ENCODE measurements around the gene RNPEPL1.
"Not testable (repeated sequence)": the region's sequence is repeated elsewhere in the genome, so short reads cannot be mapped to it uniquely, and the experiment has no call there.

The RNPEPL1 gene

GRCh38 chr2:240520130-240520973, 47.9 kb upstream of the RNPEPL1 start:
- H3K4me1 ChIP-seq (ENCODE audit: control insufficient read depth in 2 of 2, insufficient read depth in 1 of 2, low read depth in 1 of 2, low read length in 2 of 2): peaks cover 0 to 5% of the 10 kb centered on the region in 2 donors
- H3K4ac ChIP-seq (ENCODE audit: low read length): no peak overlapping the region
- no peak overlapping the region for H2AFZ ChIP-seq (ENCODE audit: low read length)
- no peak overlapping the region for H2BK15ac ChIP-seq (ENCODE audit: low read length)
- H4K91ac ChIP-seq (ENCODE audit: low read depth, low read length, poor library complexity): no peak overlapping the region
- no peak overlapping the region for H3K27ac ChIP-seq (replicated peaks; ENCODE audit: low read length)
- H3K9ac ChIP-seq (ENCODE audit: low read depth, low read length, poor library complexity): peak overlapping the region; percentile 86
- H3K36me3 ChIP-seq (replicated peaks in 1 of 2; ENCODE audit: control insufficient read depth in 2 of 2, insufficient read depth in 2 of 2, low read length in 2 of 2): peaks cover 5 to 50% of the 10 kb centered on the region in 2 donors
- peak overlapping the region; percentile 89 for H3K18ac ChIP-seq (ENCODE audit: low read length)
- H3K23ac ChIP-seq (ENCODE audit: low read depth, low read length, poor library complexity): peak overlapping the region; percentile 89
- peak overlapping the region; percentile 58 for H3K4me2 ChIP-seq (ENCODE audit: insufficient read depth, low read length, poor library complexity, severe bottlenecking)
- H3K4me3 ChIP-seq (ENCODE audit: low read length in 2 of 2): peak overlapping the region in 1 of 2 donors; percentile 70
- no peak for DNase-seq (ENCODE audit: low spot score)
- no peak overlapping the region for H2AK5ac ChIP-seq (ENCODE audit: low read depth, low read length)
- H3K79me1 ChIP-seq (ENCODE audit: low read depth, low read length): no peaks in the 10 kb centered on the region
- peak overlapping the region; percentile 68 for H4K8ac ChIP-seq (ENCODE audit: low read depth, low read length)
- H2BK120ac ChIP-seq (ENCODE audit: low read depth, low read length): no peak overlapping the region
- H3K14ac ChIP-seq (ENCODE audit: low read length): no peak overlapping the region
- peaks cover 17% of the 10 kb centered on the region in 2 donors for H3K9me3 ChIP-seq (replicated peaks in 1 of 2; ENCODE audit: control insufficient read depth in 2 of 2, insufficient read depth in 1 of 2, low read depth in 1 of 2, low read length in 2 of 2)
- H3K27me3 ChIP-seq (ENCODE audit: control insufficient read depth in 3 of 3, insufficient read depth in 3 of 3, low read depth in 1 of 3, low read length in 3 of 3): peaks cover 0 to 18% (median 0%) of the 10 kb centered on the region in 3 experiments
- no CpG with 5 or more reads among the region's 52 CpGs for WGBS, 2 donors (ENCODE audit: extremely low coverage in 2 of 2, insufficient read length in 2 of 2, insufficient replicate concordance in 1 of 2)
- H2BK5ac ChIP-seq (ENCODE audit: low read length): no peak overlapping the region
- H2BK12ac ChIP-seq (ENCODE audit: low read length): peak overlapping the region; percentile 18

- no peak for DNase-seq (ENCODE audit: low spot score)
- Histone ChIP-seq H3K14ac (ENCODE audit: low read length) (no peak overlapping the region), H4K8ac (ENCODE audit: low read depth, low read length) (peak overlapping the region; percentile 68), H3K36me3 (replicated peaks in 1 of 2; ENCODE audit: control insufficient read depth in 2 of 2, insufficient read depth in 2 of 2, low read length in 2 of 2) (peaks cover 5 to 56% of the 10 kb centered on the region in 2 donors), H2AFZ (ENCODE audit: low read length) (no peak overlapping the region), H4K91ac (ENCODE audit: low read depth, low read length, poor library complexity) (no peak overlapping the region), H2BK5ac (ENCODE audit: low read length) (no peak overlapping the region), H2BK15ac (ENCODE audit: low read length) (no peak overlapping the region), H3K18ac (ENCODE audit: low read length) (peak overlapping the region; percentile 89), H3K4me2 (ENCODE audit: insufficient read depth, low read length, poor library complexity, severe bottlenecking) (no peak overlapping the region), H3K9me3 (replicated peaks in 1 of 2; ENCODE audit: control insufficient read depth in 2 of 2, insufficient read depth in 1 of 2, low read depth in 1 of 2, low read length in 2 of 2) (peaks cover 22 to 23% of the 10 kb centered on the region in 2 donors), H2AK5ac (ENCODE audit: low read depth, low read length) (no peak overlapping the region), H3K27ac (replicated peaks; ENCODE audit: low read length) (no peak overlapping the region), H3K4me3 (ENCODE audit: low read length in 2 of 2) (no peak overlapping the region), H3K79me1 (ENCODE audit: low read depth, low read length) (no peaks in the 10 kb centered on the region), H3K23ac (ENCODE audit: low read depth, low read length, poor library complexity) (no peak overlapping the region), H3K27me3 (ENCODE audit: control insufficient read depth in 3 of 3, insufficient read depth in 3 of 3, low read depth in 1 of 3, low read length in 3 of 3) (peaks cover 0 to 18% (median 0%) of the 10 kb centered on the region in 3 experiments), H3K4me1 (ENCODE audit: control insufficient read depth in 2 of 2, insufficient read depth in 1 of 2, low read depth in 1 of 2, low read length in 2 of 2) (peaks cover 0 to 5% of the 10 kb centered on the region in 2 donors), H2BK12ac (ENCODE audit: low read length) (no peak overlapping the region), H3K9ac (ENCODE audit: low read depth, low read length, poor library complexity) (no peak overlapping the region), H3K4ac (ENCODE audit: low read length) (no peak overlapping the region), H2BK120ac (ENCODE audit: low read depth, low read length) (no peak overlapping the region)
- no CpG with 5 or more reads among the region's 12 CpGs for WGBS, 2 donors (ENCODE audit: extremely low coverage in 2 of 2, insufficient read length in 2 of 2, insufficient replicate concordance in 1 of 2)
Measured at GRCh38 chr2:240520974-240521350, 47.3 kb upstream of the RNPEPL1 start.

GRCh38 chr2:240521885-240522284, 46.4 kb upstream of the RNPEPL1 start:
- not testable (repeated sequence) for H4K8ac ChIP-seq (ENCODE audit: low read depth, low read length); H2BK5ac ChIP-seq (ENCODE audit: low read length); H3K23ac ChIP-seq (ENCODE audit: low read depth, low read length, poor library complexity); H3K27ac ChIP-seq (replicated peaks; ENCODE audit: low read length); H3K4me1 ChIP-seq (ENCODE audit: control insufficient read depth in 2 of 2, insufficient read depth in 1 of 2, low read depth in 1 of 2, low read length in 2 of 2); H3K9ac ChIP-seq (ENCODE audit: low read depth, low read length, poor library complexity); H3K79me1 ChIP-seq (ENCODE audit: low read depth, low read length); H3K18ac ChIP-seq (ENCODE audit: low read length); H2AFZ ChIP-seq (ENCODE audit: low read length); H2AK5ac ChIP-seq (ENCODE audit: low read depth, low read length); H2BK120ac ChIP-seq (ENCODE audit: low read depth, low read length); H2BK12ac ChIP-seq (ENCODE audit: low read length); H4K91ac ChIP-seq (ENCODE audit: low read depth, low read length, poor library complexity); H3K4me2 ChIP-seq (ENCODE audit: insufficient read depth, low read length, poor library complexity, severe bottlenecking); DNase-seq (ENCODE audit: low spot score); H3K14ac ChIP-seq (ENCODE audit: low read length); H3K4me3 ChIP-seq (ENCODE audit: low read length in 2 of 2); H2BK15ac ChIP-seq (ENCODE audit: low read length); H3K4ac ChIP-seq (ENCODE audit: low read length)
- peaks cover 29 to 31% of the 10 kb centered on the region in 2 donors for H3K9me3 ChIP-seq (replicated peaks in 1 of 2; ENCODE audit: control insufficient read depth in 2 of 2, insufficient read depth in 1 of 2, low read depth in 1 of 2, low read length in 2 of 2)
- H3K27me3 ChIP-seq (ENCODE audit: control insufficient read depth in 3 of 3, insufficient read depth in 3 of 3, low read depth in 1 of 3, low read length in 3 of 3): peaks cover 0 to 18% (median 0%) of the 10 kb centered on the region in 3 experiments
- peaks cover 5 to 62% of the 10 kb centered on the region in 2 donors for H3K36me3 ChIP-seq (replicated peaks in 1 of 2; ENCODE audit: control insufficient read depth in 2 of 2, insufficient read depth in 2 of 2, low read length in 2 of 2)
- WGBS, 2 donors (ENCODE audit: extremely low coverage in 2 of 2, insufficient read length in 2 of 2, insufficient replicate concordance in 1 of 2): no CpG with 5 or more reads among the region's 5 CpGs

GRCh38 chr2:240522406-240522805, 45.9 kb upstream of the RNPEPL1 start:
- Histone ChIP-seq H2AFZ (ENCODE audit: low read length) (no peak overlapping the region), H3K4ac (ENCODE audit: low read length) (no peak overlapping the region), H3K4me1 (ENCODE audit: control insufficient read depth in 2 of 2, insufficient read depth in 1 of 2, low read depth in 1 of 2, low read length in 2 of 2) (peaks cover 0 to 5% of the 10 kb centered on the region in 2 donors), H2BK120ac (ENCODE audit: low read depth, low read length) (no peak overlapping the region), H3K27ac (replicated peaks; ENCODE audit: low read length) (no peak overlapping the region), H3K18ac (ENCODE audit: low read length) (no peak overlapping the region), H4K8ac (ENCODE audit: low read depth, low read length) (no peak overlapping the region), H3K9me3 (replicated peaks in 1 of 2; ENCODE audit: control insufficient read depth in 2 of 2, insufficient read depth in 1 of 2, low read depth in 1 of 2, low read length in 2 of 2) (peaks cover 29 to 36% of the 10 kb centered on the region in 2 donors), H3K23ac (ENCODE audit: low read depth, low read length, poor library complexity) (no peak overlapping the region), H2BK12ac (ENCODE audit: low read length) (no peak overlapping the region), H4K91ac (ENCODE audit: low read depth, low read length, poor library complexity) (no peak overlapping the region), H2BK5ac (ENCODE audit: low read length) (no peak overlapping the region), H2AK5ac (ENCODE audit: low read depth, low read length) (no peak overlapping the region), H3K14ac (ENCODE audit: low read length) (no peak overlapping the region), H3K79me1 (ENCODE audit: low read depth, low read length) (no peaks in the 10 kb centered on the region), H2BK15ac (ENCODE audit: low read length) (no peak overlapping the region), H3K36me3 (replicated peaks in 1 of 2; ENCODE audit: control insufficient read depth in 2 of 2, insufficient read depth in 2 of 2, low read length in 2 of 2) (peaks cover 5 to 63% of the 10 kb centered on the region in 2 donors), H3K9ac (ENCODE audit: low read depth, low read length, poor library complexity) (no peak overlapping the region), H3K4me2 (ENCODE audit: insufficient read depth, low read length, poor library complexity, severe bottlenecking) (no peak overlapping the region), H3K4me3 (ENCODE audit: low read length in 2 of 2) (no peak overlapping the region), H3K27me3 (ENCODE audit: control insufficient read depth in 3 of 3, insufficient read depth in 3 of 3, low read depth in 1 of 3, low read length in 3 of 3) (peaks cover 0 to 18% (median 0%) of the 10 kb centered on the region in 3 experiments)
- no CpG with 5 or more reads among the region's 12 CpGs for WGBS, 2 donors (ENCODE audit: extremely low coverage in 2 of 2, insufficient read length in 2 of 2, insufficient replicate concordance in 1 of 2)
- no peak for DNase-seq (ENCODE audit: low spot score)
